Activated CD4-positive, alpha-beta T cell treated with anti-CD3 and anti-CD28 coated beads, Interleukin-2, amount 10 ng/mL, durations not matched to agents 7 days and 5 days (primary cell): ENCODE measurements around the gene DDTL. TPM values are rescaled to one million over a fixed set of nuclear protein-coding genes. Genes with fewer than 3 reads are reported as not detected.
A peak's percentile ranks its signal among the peaks of the same experiment; 100 is the strongest.
"Not testable (repeated sequence)": the region's sequence is repeated elsewhere in the genome, so short reads cannot be mapped to it uniquely, and the experiment has no call there.

Experiments
- CTCF ChIA-PET: fragments of 350-600 bp; sonication (Branson Sonifier 250); formaldehyde crosslinking; loops from one replicate; lab custom pipeline; 2021; ENCODE audit warnings: antibody characterized with exemption; lab: Charles Lee
- POLR2A ChIA-PET: fragments of 350-600 bp; sonication (Branson Sonifier 250); formaldehyde crosslinking; loops from one replicate; lab custom pipeline; 2021; ENCODE audit warnings: antibody characterized with exemption; lab: Charles Lee
- DNase-seq: peaks from one replicate; pipeline ENCODE4 v3.0.0-alpha.2; 2020
- H3K27ac Mint-ChIP-seq: one replicate; pipeline ENCODE4 v1.8.0; 2021; ENCODE audit warnings: mild to moderate bottlenecking, moderate library complexity, mixed read lengths
- H3K27me3 Mint-ChIP-seq: one replicate; pipeline ENCODE4 v1.8.0; 2021; ENCODE audit warnings: mixed read lengths
- H3K36me3 Mint-ChIP-seq: one replicate; pipeline ENCODE4 v1.8.0; 2021; ENCODE audit warnings: low read depth, mixed read lengths
- H3K4me1 Mint-ChIP-seq: one replicate; pipeline ENCODE4 v1.8.0; 2021; ENCODE audit warnings: mixed read lengths
- H3K4me3 Mint-ChIP-seq: one replicate; pipeline ENCODE4 v1.8.0; 2021; ENCODE audit warnings: mild to moderate bottlenecking, moderate library complexity, mixed read lengths
- H3K9me3 Mint-ChIP-seq: one replicate; pipeline ENCODE4 v1.8.0; 2021; ENCODE audit warnings: mixed read lengths
- total RNA-seq, 2 experiments: library from RNA; stranded (reverse); gene quantifications; one replicate each; pipeline ENCODE4 v1.2.3, GENCODE V29; 2021

DDTL gene
- total RNA-seq = 1 to 10 TPM; 3.3 to 3.4 TPM

DNA sequence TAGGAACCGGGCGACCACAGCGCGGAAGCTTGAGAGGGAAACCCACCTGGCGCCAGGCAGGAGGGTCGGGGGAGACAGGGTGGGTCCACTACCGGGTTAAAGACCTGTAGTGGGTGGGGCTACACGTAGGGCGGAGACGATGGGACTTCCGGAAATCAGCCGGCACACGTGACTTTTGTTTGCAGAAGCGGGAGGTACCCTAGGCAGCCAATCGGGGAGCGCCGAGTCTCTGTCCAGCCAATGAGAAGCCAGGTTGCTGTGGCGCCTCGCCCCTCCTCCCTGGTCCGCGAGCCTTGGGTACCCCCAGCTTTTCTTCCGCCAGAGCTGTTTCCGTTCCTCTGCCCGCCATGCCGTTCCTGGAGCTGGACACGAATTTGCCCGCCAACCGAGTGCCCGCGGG is at the start of gene DDTL:
Gene DDTL, plus strand, starts transcription at position 321 of the 400 bp plus-strand sequence. Its CDS starts 27 bp downstream, at position 348.
- CTCF ChIA-PET = not testable (repeated sequence)

DNA sequence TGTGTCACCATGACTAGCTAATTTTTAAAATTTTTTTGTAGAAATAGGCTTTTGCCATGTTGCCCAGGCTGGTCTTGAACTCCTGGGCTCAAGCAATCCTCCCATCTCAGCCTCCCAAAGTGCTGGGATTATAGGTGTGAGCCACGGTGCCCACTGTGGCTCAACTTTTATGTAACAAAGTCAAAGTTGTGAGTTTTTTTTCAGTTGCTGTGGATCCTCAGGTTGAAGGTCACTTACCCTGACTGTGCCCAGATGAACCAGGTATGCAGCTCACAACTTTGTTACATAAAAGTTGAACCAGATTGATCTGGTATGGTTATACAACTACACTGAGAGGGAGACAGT is 46.4 kb upstream of the DDTL start:
- H3K4me3 Mint-ChIP-seq, H3K9me3 Mint-ChIP-seq, POLR2A ChIA-PET, H3K27me3 Mint-ChIP-seq, H3K27ac Mint-ChIP-seq, DNase-seq: not testable (repeated sequence)
- CTCF ChIA-PET = interaction anchor here (2.4 kb wide), 1 partner anchor 26 kb away, joined by 9 read pairs; the partner anchor contains the start of gene MIF
- peaks cover 10% of the 10 kb centered on the region for H3K4me1 Mint-ChIP-seq
- peaks cover 20% of the 10 kb centered on the region for H3K36me3 Mint-ChIP-seq

More for the DNA sequence above, at the start of gene DDTL:
- POLR2A ChIA-PET, H3K9me3 Mint-ChIP-seq, H3K4me3 Mint-ChIP-seq, DNase-seq, H3K27me3 Mint-ChIP-seq, H3K27ac Mint-ChIP-seq: not testable (repeated sequence)
- Mint-ChIP-seq H3K36me3 (peaks cover 23% of the 10 kb centered on the region), H3K4me1 (peaks cover 20% of the 10 kb centered on the region)

GRCh38 chr22:23921586-23922201 is 45.0 kb upstream of the DDTL start:
- H3K9me3 Mint-ChIP-seq = peaks cover 16% of the 10 kb centered on the region
- CTCF ChIA-PET = interaction anchor here (0.6 to 2.4 kb wide), 3 partner anchors 8 to 307 kb away, joined by 3 to 9 read pairs (median 4); partner anchors contain the start of gene MIF
- DNase-seq, H3K4me1 Mint-ChIP-seq, POLR2A ChIA-PET, H3K27me3 Mint-ChIP-seq, H3K4me3 Mint-ChIP-seq: not testable (repeated sequence)
- H3K36me3 Mint-ChIP-seq = peaks cover 31% of the 10 kb centered on the region
- peak overlapping the region; percentile 25 for H3K27ac Mint-ChIP-seq

- H3K36me3 Mint-ChIP-seq = peaks cover 42% of the 10 kb centered on the region
- DNase-seq = no peak
- H3K27me3 Mint-ChIP-seq = no peaks in the 10 kb centered on the region
- peaks cover 21% of the 10 kb centered on the region for H3K9me3 Mint-ChIP-seq
- no peak overlapping the region for H3K4me3 Mint-ChIP-seq
- peaks cover 8% of the 10 kb centered on the region for H3K4me1 Mint-ChIP-seq
- CTCF ChIA-PET = no interaction called here
- POLR2A ChIA-PET = no interaction called here
- H3K27ac Mint-ChIP-seq = no peak overlapping the region
These were observed 43.8 kb upstream of the DDTL start for GRCh38 chr22:23922921-23923320.

GRCh38 chr22:23925020-23925606 is 41.6 kb upstream of the DDTL start:
- Mint-ChIP-seq H3K27me3 (no peaks in the 10 kb centered on the region), H3K27ac (no peak overlapping the region), H3K9me3 (peaks cover 21% of the 10 kb centered on the region), H3K4me1 (peaks cover 8% of the 10 kb centered on the region), H3K4me3 (no peak overlapping the region), H3K36me3 (peaks cover 50% of the 10 kb centered on the region)
- ChIA-PET POLR2A (no interaction called here), CTCF (interaction anchor here (0.7 kb wide), 1 partner anchor 56 kb away, joined by 3 read pairs; no protein-coding TSS in a partner anchor)
- DNase-seq = no peak

DNA sequence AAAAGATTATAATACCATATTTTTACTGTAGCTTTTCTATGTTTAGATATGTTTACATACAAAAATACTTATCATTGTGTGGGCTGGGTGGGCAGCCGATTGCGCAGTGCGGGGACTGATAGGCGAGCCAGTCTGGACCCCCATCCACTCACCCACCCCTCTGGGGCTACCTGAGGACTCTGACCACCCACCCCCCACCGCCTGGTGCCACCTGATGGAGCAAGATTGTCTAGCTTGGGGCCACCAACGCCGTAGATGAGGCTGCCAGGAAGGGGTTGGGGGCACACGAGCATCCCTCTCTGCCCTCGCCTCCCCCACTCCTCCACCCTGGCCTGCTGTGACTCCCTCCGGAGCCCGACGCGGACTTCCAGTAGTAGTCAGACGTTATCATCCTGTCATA is 40.1 kb upstream of the DDTL start:
- POLR2A ChIA-PET = no interaction called here
- H3K4me1 Mint-ChIP-seq = peaks cover 8% of the 10 kb centered on the region
- H3K36me3 Mint-ChIP-seq = peaks cover 55% of the 10 kb centered on the region
- CTCF ChIA-PET = interaction anchor here (1.2 kb wide), 1 partner anchor 45 kb away, joined by 3 read pairs; no protein-coding TSS in a partner anchor
- H3K27ac Mint-ChIP-seq = no peak overlapping the region
- peaks cover 25% of the 10 kb centered on the region for H3K9me3 Mint-ChIP-seq
- no peak overlapping the region for H3K4me3 Mint-ChIP-seq
- H3K27me3 Mint-ChIP-seq = no peaks in the 10 kb centered on the region
- DNase-seq = no peak

- Mint-ChIP-seq H3K27ac (no peak overlapping the region), H3K27me3 (peaks cover 9% of the 10 kb centered on the region), H3K36me3 (no peaks in the 10 kb centered on the region), H3K9me3 (no peaks in the 10 kb centered on the region), H3K4me3 (no peak overlapping the region), H3K4me1 (no peaks in the 10 kb centered on the region)
- POLR2A ChIA-PET = no interaction called here
- CTCF ChIA-PET = interaction anchor here (0.8 kb wide), 1 partner anchor 90 kb away, joined by 3 read pairs; no protein-coding TSS in a partner anchor
- DNase-seq = no peak
These were observed 28.2 kb upstream of the DDTL start for GRCh38 chr22:23938328-23939016.

DNA sequence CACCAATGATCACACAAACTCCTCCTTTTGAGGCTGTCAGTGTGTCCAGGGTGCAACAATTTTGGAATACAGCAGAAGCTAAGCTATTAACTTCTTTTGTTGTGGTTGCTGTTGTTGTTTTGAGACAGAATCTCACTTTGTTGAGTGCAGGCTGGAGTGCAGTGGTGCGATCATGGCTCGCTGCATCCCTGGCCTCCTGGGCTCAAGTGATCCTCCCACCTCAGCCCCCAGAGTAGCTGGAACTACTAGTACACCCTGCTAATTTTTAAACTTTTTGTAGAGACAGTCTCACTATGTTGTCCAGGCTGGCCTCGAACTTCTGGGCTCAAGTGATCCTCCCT is 27.7 kb upstream of the DDTL start:
- CTCF ChIA-PET = interaction anchor here (0.8 kb wide), 1 partner anchor 89 kb away, joined by 3 read pairs; no protein-coding TSS in a partner anchor
- H3K9me3 Mint-ChIP-seq = no peaks in the 10 kb centered on the region
- H3K36me3 Mint-ChIP-seq = no peaks in the 10 kb centered on the region
- H3K4me3 Mint-ChIP-seq = no peak overlapping the region
- POLR2A ChIA-PET = no interaction called here
- DNase-seq = no peak
- no peaks in the 10 kb centered on the region for H3K4me1 Mint-ChIP-seq
- peaks cover 9% of the 10 kb centered on the region for H3K27me3 Mint-ChIP-seq
- no peak overlapping the region for H3K27ac Mint-ChIP-seq

GRCh38 chr22:23940166-23940565 is 26.5 kb upstream of the DDTL start:
- H3K36me3 Mint-ChIP-seq, H3K4me1 Mint-ChIP-seq, POLR2A ChIA-PET, DNase-seq, H3K9me3 Mint-ChIP-seq, CTCF ChIA-PET, H3K4me3 Mint-ChIP-seq, H3K27ac Mint-ChIP-seq: not testable (repeated sequence)
- H3K27me3 Mint-ChIP-seq = peaks cover 14% of the 10 kb centered on the region

GRCh38 chr22:23947391-23947790 is 19.3 kb upstream of the DDTL start:
- H3K4me3 Mint-ChIP-seq, H3K9me3 Mint-ChIP-seq, H3K27ac Mint-ChIP-seq, H3K4me1 Mint-ChIP-seq, CTCF ChIA-PET, POLR2A ChIA-PET, DNase-seq, H3K36me3 Mint-ChIP-seq: not testable (repeated sequence)
- peaks cover 10% of the 10 kb centered on the region for H3K27me3 Mint-ChIP-seq

DNA sequence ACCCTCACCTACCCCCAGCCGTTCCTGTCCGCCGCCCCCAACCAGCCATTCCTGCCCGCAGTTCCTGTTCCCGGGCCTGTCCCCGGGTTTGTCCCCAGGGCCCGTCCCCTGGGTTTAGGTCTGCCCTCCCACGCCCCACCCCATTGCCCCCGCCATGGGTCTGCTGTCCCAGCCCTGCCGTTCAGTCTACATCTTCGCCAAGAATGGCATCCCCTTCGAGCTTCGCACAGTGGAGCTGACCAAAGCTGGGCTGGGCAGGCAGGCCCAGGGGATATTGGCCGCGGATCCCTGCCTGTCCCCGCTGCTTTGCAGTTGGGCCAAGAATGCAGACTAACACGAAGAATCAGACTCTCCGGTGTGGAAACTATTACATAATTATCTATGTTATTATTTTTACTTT is 16.9 kb upstream of the DDTL start:
- POLR2A ChIA-PET, DNase-seq, H3K4me1 Mint-ChIP-seq, H3K36me3 Mint-ChIP-seq, H3K27ac Mint-ChIP-seq, H3K27me3 Mint-ChIP-seq, H3K9me3 Mint-ChIP-seq, CTCF ChIA-PET, H3K4me3 Mint-ChIP-seq: not testable (repeated sequence)

- H3K36me3 Mint-ChIP-seq, H3K4me1 Mint-ChIP-seq, H3K9me3 Mint-ChIP-seq, POLR2A ChIA-PET, DNase-seq, CTCF ChIA-PET, H3K4me3 Mint-ChIP-seq, H3K27me3 Mint-ChIP-seq, H3K27ac Mint-ChIP-seq: not testable (repeated sequence)
These were observed 15.3 kb upstream of the DDTL start for GRCh38 chr22:23951383-23951782.

- H3K27me3 Mint-ChIP-seq, H3K9me3 Mint-ChIP-seq, POLR2A ChIA-PET, DNase-seq, H3K36me3 Mint-ChIP-seq, H3K4me3 Mint-ChIP-seq, H3K4me1 Mint-ChIP-seq, CTCF ChIA-PET, H3K27ac Mint-ChIP-seq: not testable (repeated sequence)
These were observed 13.8 kb upstream of the DDTL start for GRCh38 chr22:23952794-23953405.
